ENCODE measurements around the gene COL18A1.

COL18A1 gene

DNA sequence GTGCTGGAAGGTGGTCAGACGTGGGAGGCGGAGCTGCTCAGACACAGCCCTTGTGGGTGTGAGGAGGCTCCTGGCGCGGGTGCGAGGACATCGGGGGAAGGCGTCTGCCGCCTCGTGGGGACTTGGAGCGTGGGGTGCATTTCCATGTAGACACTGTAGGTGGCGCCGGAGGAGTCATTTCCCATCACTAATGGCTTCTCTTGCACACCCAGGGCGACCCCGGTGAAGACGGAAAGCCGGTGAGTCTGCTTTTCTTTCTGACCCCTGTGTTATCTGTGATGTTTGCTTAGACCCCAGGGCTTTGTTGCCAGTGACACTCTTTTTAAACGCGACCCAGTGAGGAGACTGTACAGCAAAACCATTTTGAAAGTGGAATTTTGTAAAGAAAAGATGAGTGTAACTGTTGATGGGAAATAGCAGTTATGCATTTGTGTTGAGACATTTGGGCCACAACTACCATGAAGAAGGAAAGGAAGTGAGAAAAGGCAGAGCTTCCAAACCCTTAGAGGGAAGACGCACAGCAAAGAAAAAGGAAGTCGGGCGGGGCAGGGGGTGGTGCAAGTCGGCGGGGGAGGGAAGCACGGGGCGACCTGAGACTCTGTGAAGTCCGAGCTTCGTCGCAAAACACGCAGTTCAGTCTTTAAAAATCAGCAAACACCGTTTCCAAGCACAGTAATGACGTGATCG, 73.3 kb downstream of the COL18A1 start:
- DNase-seq (ENCODE audit: low read depth in 2 of 2, low spot score in 1 of 2), result peak; percentile 66 to 67

DNA sequence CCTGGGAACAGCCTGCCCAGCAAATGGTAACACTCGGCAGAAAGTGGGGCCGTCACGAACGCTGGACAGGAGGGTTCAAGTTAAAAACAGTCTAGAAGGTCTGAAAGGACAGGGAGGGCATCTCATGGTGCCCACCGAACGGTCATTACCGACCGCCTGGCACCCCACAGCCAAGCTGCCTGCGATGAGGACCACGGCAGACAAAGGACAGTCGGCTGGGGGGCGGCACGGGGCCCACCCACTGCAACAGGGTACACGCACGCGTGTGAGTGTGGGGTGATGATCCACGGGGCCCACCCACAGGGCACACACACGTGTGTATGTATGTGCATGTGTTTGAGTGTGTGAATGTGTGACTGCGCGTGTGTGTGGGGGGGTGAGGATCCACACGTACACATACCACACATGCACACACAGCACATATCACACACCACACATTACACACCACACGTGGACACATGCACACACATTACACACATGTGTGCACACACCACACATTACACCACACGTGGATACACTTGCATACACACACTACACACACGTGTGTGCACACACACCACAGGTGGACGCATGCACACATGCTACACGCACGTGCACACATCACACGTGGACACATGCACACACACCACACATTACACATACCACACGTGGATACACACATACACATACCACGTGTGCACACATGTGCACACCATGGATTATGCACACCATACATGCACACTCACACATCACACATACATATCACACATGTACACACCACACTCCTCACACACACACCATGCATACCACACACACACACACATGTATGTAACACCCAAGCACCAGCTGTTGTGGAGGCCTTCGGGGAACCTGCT, 74.1 kb downstream of the COL18A1 start:
- no peak for DNase-seq (ENCODE audit: low read depth in 2 of 2, low spot score in 1 of 2)

DNA sequence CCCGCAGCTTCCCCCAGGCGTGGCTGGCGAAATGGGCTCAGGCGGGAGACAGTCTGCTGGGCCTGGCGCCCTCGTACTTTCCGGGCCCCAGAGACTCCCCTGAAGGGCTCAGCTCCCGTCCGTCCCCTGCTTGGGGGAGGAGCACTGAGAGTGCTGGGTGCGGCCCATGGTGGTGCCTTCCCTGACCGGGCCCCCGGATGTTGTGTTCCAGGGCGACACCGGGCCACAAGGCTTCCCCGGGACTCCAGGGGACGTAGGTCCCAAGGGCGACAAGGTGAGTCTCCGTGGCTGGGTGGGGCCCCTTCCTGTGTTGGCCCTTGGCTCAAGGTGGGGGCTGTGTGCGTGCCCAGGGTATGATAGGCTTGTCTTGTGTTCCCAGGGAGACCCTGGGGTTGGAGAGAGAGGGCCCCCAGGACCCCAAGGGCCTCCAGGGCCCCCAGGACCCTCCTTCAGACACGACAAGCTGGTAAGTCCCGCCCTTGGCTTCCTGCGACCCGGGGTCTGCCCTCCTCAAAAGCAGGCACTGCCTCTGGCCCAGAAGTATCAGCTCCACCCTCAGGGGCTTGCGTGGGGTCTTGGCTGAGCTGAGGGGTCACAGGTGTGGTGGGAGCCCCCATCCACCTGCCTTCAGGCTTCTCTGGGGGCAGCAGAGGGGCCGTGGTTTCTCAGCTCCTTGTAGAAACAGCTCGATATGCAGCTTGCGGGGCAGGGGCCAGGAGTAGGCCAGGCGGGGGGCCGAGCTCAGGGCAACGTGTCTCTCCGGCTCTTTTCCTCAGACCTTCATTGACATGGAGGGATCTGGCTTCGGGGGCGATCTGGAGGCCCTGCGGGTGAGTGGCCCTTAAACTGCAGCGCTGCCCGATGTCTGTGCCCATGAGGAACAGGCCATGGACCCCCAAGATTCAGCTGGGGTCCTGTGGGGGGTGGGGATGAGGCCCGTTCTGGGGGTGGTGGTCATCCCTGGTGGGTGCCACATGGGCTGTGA, 75.0 kb downstream of the COL18A1 start:
- DNase-seq (ENCODE audit: low read depth in 2 of 2, low spot score in 1 of 2), result no peak

DNA sequence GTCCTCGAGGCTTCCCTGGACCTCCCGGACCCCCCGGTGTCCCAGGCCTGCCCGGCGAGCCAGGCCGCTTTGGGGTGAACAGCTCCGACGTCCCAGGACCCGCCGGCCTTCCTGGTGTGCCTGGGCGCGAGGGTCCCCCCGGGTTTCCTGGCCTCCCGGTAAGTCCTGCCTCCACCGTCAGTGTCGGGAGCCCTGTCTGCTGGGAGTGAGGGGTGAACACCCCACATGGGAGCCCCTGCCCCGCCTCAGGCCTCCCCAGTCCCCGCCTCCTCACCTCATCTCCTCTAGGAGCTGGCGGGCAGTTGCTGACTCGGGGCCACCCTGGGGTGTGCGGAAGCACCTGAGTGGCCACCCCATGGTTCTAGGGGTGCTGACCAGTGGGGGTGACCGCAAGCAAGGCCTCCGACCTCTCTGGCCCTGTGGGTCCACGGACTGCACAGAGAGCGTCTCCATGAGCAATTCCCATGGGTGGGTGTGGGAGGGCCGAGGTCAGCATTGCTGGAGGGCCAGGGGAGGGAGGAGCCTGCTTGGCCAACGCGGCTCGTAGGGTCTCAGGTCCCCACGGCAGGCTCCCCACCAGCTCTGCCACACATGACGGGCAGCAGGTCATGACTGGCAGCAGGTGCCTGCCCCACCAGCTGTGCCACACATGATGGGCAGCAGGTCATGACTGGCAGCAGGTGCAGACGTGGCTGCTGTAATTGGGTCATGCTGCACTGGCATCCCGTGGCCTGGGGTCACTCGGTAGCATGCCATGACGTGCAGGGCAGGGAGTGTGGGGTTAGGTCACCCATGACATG, 75.9 kb downstream of the COL18A1 start:
- DNase-seq (ENCODE audit: low read depth in 2 of 2, low spot score in 1 of 2), result no peak

DNA sequence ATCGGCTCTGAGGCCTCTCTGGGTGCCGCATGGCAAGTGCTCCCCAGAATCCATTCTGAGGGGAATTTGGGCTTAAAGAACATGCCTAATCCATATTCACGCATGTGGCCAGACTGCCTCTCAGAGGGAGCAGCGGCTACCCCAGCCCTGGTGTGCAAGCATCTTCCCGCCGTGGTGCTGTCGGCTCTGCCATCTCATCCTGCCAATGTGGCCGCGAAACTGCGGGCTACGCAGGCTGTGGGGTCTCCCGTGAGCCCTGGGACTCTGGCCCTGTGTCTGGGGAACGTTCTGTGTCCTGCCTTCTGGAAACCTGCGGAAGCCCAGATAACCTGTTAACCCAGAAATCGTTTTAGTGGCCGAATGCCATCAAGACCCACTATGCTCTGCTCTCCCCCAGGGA, 76.6 kb downstream of the COL18A1 start:
- DNase-seq (ENCODE audit: low read depth in 2 of 2, low spot score in 1 of 2), result no peak

DNA sequence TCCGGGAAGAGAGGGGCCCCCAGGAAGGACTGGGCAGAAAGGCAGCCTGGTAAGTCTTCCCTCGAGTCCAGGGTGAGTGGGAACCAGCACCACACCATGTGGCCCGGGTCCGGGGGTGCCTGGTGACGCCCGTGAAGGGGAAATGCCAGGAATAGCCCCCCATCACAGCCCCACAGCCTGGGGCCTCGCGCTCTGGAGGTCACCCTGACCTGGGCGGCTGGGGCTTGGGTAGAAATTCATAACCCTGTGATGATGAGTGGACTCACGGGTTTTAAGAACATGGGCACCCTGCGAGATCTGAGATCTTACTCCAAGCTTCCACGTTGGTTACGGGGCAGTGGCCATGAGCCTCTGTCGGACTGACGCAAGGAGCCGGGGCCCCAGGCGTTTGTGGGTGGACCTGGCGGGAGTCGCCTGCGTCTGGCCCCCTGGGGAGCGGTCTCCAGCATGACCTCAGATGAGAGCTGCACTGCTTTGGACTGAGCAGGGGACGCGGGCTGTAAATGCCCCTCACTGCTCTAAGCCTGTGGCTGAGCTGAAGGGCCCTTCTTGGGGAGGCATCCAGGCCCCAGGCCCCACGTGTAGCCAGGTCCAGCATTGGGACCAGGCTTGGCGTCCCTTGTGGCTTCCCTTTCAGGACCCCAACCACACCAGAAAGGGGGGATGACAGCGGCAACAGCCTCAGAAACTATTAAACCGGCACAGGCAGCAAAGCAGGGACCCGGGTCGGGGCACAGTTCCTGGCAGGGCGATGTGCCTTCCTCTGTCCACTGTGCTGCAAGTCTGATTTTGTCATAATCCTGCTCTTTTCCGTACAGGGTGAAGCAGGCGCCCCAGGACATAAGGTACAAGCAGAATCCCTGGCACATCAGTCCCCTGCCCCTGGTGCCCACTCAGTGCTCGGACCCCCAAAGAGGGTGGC, 77.3 kb downstream of the COL18A1 start:
- DNase-seq (ENCODE audit: low read depth in 2 of 2, low spot score in 1 of 2), result no peak

DNA sequence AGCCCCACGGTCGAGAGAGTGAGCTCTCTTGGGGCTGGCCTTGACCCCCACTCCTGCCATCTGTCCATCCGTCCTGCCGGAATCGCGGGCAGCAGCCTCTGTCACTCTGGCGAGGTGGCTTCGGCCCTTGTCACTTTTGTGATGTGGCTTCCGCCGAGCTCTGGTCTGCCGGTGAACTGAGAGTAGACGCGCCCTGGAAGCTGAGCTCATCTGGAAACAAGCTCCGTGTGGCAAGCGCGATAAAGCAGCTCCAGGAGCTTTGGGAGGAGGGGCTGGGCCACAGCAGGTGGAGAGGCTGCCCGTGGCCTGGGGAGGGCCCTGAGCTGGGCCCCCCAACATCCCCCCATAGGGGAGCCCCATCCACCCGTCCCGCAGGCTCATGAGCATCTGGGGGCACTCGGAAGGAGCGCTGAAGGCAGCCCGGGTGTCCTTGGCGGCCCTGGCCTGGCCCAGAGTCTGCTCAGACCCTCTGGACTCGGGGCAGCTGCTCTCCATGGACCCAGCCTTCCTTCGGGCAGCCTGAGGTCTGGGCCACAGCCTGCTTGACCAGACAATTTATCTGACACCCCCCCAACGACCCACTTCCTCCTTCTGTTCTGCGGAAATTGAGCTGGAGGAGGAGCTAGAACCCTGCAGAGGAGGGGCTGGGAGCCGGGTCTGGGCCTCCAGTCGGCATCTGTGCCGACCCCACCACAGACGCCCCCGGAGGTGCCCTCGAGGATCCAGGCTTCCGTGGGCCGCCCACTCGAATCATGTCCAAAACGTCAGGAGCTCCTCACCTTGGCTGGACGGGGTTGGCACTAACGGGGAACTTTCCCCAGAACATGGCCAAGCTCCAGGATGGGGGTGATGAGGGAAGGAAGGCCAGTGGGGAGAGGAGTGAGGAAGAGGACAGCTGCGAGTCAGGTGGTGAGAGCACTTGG, 78.2 kb downstream of the COL18A1 start:
- no peak for DNase-seq (ENCODE audit: low read depth in 2 of 2, low spot score in 1 of 2)

DNA sequence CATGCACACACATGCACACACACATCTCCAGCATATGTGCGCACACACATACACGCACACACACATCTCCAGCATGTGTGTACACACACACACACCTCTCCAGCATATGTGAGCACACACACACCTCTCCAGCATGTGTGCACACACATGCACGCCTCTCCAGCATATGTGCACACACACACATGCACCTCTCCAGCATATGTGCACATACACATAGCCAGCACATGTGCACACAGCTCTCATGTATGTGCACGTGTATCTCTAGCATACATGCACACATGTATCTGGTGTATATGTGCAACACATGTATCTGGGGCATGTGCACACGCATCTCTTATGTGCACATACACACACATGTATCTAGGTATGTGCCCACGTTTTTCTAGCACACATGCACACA, 79.4 kb downstream of the COL18A1 start:
- DNase-seq (ENCODE audit: low read depth in 2 of 2, low spot score in 1 of 2), result no peak

DNA sequence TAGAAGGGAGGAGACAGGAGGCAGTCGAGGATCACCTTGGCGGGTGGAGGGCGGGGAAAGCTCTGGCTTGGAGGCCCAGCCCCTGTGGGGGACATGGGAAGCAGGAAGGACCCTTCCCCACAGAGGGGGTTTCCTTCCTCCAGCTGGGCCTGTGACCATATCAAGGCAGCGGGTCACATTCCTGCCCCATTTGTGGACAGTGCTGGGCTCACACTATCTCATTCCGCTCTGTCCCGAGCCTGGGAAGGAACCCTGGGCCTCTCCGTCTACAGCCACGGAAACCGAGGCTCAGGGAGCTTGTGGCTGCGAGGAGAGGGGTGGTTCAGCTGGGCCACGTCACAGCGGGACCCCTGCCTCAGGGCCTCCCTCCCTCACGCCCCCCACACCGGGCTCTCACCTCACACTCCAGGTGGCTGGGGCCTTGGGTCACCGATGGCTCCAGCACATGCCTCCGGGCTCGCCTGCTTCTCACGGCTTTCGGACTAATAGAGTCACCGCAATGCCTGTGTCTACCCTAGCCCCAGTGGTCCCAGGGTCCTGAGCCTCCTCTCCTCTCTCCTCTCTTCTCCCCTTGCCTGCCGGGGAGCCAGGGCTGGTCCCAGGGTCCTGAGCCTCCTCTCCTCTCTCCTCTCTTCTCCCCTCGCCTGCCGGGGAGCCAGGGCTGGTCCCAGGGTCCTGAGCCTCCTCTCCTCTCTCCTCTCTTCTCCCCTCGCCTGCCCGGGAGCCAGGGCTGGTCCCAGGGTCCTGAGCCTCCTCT, 80.9 kb downstream of the COL18A1 start:
- no peak for DNase-seq (ENCODE audit: low read depth in 2 of 2, low spot score in 1 of 2)

DNA sequence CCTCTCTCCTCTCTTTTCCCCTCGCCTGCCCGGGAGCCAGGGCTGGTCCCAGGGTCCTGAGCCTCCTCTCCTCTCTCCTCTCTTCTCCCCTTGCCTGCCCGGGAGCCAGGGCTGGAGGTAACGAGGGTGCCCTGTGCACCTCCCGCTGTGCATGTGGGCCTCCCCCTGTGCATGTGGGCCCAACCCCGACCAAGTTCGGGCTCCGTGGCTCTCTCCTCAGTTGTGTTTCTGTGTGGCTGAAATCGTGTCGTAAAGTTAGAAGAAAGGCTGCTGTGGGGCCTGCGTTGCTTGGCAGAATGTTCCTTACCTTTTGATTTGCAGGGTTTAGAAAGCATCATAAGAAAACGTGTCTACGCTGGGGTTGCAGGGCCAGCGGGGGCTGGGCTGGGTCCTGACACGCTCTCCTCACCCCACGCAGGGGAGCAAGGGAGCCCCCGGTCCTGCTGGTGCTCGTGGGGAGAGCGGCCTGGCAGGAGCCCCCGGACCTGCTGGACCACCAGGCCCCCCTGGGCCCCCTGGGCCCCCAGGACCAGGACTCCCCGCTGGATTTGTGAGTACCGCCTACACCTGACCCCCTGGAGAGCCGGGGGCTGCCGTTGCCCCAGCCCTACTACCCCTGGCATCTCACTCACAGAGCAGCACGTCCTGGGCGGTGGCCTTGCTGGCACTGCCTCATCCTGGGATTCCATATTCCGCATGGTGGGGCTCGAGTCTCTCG, 81.6 kb downstream of the COL18A1 start:
- DNase-seq (ENCODE audit: low read depth in 2 of 2, low spot score in 1 of 2), result no peak

DNA sequence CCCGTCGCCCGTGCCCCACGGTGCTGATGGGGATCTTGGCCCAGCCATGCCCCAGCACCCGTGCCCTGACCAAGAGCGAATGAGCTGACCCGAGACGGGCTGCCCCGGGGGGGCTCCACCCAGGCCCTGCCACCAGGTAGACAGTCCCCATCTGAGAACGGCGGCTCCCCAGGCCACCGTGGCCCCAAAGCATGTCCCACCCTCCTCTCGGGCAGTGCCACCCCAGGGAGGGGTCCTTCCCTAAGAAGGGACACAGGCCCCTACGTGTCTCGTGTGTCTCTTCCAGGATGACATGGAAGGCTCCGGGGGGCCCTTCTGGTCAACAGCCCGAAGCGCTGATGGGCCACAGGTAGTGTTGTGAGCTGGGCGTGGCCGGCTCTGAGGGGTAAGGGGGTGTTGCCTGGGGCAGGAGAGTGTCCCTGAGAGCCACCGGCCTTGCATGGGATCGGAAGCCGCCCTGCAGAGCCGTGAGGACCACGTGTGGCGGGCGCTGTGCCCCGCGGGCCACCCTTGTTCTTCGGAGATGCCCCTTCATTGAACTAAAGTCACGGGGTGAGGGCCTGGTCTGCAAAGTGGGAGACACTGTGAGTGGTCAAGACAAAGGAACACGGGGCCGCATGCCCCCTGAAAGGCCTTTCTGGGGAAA, 82.3 kb downstream of the COL18A1 start:
- DNase-seq (ENCODE audit: low read depth in 2 of 2, low spot score in 1 of 2), result no peak

DNA sequence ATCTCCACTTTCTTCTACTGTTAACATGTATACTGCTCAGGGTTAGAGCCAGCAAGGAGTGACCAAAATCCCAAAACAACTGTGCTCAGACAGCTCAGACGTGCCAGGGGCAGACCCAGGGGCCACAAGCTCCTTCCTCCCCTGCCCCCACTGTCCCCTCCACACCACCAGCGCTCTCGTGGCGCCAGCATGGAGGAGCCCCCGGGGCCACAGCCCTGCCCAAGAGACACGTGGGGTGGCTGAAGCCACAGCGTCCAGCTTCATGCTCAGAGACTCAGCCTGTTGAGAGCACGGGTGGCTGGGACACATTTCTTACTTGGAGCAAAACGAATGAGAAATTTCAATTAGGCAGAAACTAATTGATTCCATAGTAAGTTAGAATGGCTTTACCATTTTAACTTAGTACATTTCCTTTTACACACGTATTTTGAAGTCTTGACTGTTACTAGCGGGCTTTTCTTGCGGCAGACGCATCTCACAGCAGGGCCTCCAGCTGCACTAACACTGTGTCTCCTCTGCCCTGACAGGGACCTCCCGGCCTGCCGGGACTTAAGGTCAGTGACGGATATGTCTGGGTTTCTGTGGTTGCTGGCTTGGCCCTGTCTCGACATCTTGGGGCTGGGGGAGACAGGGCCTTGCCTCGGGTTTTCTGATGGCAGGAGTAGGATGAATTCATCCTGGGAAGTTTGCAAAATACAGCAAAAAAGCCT, 83.1 kb downstream of the COL18A1 start:
- DNase-seq (ENCODE audit: low read depth in 2 of 2, low spot score in 1 of 2), result no peak

DNA sequence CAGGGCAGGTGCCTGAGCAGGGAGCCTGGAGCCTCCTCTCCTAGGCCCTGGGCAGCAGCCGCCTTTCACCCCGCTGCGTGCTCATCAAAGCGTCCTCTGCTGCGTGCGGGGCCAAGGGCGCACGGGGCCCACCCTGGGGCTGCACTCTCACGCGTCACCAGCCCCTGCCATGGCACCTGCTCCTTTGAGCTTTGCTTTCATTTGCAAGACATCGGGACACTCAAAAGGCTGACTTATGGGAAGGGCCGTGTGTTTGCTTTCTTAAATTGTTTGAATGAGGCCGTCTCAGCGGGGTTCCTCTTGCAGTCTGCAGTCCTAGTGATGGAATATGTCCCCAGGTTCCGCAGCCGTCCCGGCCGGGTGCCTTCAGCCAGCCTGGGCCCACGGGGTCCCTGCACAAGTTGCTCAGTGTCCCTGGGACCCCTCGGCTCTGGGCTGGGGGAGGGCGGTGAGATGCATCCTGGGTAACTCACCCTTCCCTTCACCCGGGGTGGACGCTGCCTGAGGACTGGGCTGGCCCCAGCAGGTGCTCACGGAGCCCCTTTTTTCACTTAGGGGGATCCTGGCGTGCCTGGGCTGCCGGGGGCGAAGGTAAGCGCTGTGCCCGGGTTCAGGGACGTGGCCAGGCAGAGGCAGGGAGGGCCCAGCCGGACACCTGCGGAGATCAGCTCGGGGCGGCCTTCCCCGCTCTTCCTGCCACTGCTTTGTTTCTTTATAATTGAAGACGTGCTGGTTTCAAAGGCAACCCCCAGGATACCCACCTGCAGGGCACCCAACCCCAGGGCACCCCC, 84.2 kb downstream of the COL18A1 start:
- no peak for DNase-seq (ENCODE audit: low read depth in 2 of 2, low spot score in 1 of 2)

DNA sequence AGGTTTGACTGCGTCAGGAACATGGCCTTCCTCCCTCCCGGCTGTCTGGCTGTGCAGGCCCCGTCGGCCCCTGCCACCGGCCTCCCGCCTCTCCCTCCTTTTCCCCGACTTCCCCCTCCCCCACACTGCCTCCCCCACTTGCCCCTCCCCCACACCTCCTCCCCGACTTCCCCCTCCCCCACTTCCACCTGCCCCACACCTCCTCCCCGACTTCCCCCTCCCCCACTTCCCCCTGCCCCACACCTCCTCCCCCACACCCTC, 84.7 kb downstream of the COL18A1 start:
- DNase-seq (ENCODE audit: low read depth in 2 of 2, low spot score in 1 of 2), result no peak

DNA sequence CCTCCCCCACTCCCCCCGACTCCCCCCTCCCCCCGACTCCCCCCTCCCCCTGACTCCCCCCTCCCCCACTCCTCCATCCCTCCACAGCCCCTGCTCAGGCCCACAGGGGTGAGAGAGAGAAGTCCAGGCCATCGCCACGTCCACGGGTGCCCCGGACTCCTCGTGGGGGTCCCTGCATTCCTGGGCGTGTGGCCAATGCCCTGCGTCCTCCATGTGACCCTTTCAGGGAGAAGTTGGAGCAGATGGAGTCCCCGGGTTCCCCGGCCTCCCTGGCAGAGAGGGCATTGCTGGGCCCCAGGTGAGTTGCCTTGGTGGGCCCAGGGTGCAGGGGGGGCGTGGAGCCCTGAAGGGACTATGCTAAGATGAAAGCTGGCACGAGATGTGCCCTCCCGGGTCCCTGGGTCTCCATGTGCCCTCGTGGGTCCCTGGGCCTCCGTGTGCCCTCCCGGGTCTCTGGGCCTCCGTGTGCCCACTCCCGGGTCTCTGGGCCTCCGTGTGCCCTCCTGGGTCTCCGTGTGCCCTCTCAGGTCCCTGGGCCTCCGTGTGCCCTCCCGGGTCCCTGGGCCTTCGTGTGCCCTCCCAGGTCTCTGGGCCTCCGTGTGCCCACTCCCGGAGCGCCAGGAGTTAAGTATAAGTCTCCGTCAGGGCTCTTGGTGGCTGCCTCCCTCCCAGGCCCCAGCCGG, 85.2 kb downstream of the COL18A1 start:
- no peak for DNase-seq (ENCODE audit: low read depth in 2 of 2, low spot score in 1 of 2)

Data from stimulated activated CD8-positive, alpha-beta memory T cell treated with anti-CD3 and anti-CD28 coated beads, Interleukin-4, amount 100 ng/mL, for 4 hours (primary cell).